Measurements from ENCODE around the gene CENPC.
"Not testable (repeated sequence)": the region's sequence is repeated elsewhere in the genome, so short reads cannot be mapped to it uniquely, and the experiment has no call there.

The CENPC gene

DNA sequence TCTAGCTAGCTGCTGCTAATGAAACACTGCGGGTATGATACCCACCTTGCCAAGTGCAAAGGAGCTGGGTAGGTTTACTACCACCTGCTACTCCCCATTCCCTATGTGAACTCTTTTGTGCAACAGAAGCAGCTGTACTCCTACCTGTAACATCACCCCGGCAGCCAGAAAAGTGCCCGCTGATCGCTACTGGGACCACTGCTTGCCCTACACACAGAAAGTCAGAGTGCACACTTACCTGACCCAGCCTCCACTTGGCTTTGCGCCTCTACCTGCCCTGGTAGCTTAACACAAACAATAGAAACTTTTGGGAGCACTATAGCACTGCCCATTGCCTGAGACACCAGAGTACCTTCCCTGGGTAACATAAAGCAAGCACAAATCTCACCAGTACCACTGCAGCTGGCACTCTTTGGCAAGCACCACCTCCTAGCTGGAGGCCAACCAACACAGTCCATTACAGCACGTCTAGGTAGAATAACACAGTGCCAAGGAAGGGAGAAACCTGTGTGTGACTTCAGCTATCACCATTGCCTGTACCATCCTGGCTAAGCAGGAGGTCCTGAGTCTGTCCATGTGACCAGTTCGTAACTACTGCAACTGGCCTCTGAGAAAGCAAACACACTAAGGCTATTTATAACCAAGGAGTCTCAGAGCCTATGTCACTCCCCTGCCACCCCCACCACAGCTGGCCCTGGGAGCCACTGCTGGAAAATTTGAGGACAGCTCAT, 80.1 kb downstream of the CENPC start:
- Mint-ChIP-seq H3K27ac (no peak overlapping the region), H3K4me1 (peaks cover 9% of the 10 kb centered on the region), H3K4me3 (no peak overlapping the region), H3K36me3 (peaks cover 47% of the 10 kb centered on the region), H3K9me3 (no peaks in the 10 kb centered on the region), H3K27me3 (no peaks in the 10 kb centered on the region)
- ATAC-seq: no peak

DNA sequence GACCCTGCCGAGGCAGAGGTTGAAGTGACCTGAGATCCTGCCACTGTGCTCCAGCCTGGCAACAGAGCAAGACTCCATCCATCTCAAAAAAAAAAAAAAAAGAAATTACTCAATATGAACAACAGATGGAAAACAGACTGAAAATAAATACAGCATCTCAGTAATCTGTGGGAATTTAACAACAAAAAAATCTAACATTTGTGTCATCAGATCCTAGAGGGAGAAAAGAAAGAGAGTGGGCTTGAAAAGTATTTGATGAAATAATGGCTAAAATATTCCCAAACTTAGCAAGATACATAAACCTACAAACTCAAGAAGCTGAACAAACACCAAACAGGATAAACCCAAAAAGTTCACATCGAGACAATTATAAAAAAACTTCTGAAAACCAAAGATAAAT, 84.7 kb downstream of the CENPC start:
- H3K36me3 Mint-ChIP-seq: peaks cover 55% of the 10 kb centered on the region
- H3K4me1 Mint-ChIP-seq: peaks cover 9% of the 10 kb centered on the region
- H3K9me3 Mint-ChIP-seq: peaks cover 4% of the 10 kb centered on the region
- no peak overlapping the region for H3K27ac Mint-ChIP-seq
- H3K4me3 Mint-ChIP-seq: no peak overlapping the region
- no peak for ATAC-seq
- H3K27me3 Mint-ChIP-seq: no peaks in the 10 kb centered on the region

DNA sequence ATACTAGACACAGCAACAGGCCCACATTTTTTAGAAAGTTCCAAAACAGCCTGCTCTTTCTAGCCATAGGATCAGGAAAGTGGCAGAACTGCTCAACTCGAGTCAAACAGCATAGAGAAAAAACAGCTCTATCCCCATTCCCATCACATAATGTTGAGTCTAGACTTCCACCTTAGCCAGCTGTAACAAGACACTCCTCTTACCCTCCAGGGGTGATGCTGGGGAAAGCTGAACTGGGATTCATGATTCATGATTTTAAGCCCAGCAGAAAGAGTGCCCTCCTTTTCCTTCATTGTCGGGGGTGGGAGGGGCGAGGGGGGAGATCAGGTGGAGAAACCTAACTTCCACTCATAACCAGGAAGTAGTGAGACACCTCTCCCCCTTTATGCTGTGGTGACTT, 86.1 kb downstream of the CENPC start:
- Mint-ChIP-seq H3K9me3 (peaks cover 4% of the 10 kb centered on the region), H3K27ac (no peak overlapping the region), H3K4me1 (peaks cover 9% of the 10 kb centered on the region), H3K4me3 (no peak overlapping the region), H3K27me3 (no peaks in the 10 kb centered on the region), H3K36me3 (peaks cover 67% of the 10 kb centered on the region)
- ATAC-seq: no peak

DNA sequence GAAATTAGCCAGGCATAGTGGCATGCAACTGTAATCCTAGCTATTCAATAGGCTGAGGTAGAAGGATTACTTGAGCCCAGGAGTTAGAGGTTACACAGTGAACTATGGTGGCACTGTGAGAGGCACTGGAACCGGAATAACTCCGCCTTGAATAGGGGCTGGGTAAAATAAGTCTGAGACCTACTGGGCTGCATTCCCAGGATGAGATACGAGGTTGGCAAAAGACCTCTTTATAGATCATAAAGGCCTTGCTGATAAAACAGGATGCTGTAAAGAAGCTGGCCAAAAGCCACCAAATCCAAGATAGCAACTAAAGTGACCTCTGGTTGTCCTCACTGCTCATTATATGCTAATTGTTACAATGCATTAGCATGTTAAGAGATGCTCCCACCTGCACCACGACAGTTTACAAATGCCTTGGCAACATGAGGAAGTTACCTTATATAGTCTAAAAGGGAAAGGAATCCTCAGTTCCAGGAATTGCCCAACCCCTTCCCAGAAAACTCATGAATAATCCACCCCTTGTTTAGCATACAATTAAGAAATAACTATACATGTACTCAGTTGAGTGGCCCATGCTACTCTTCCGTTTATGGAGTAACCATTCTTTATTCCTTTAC, 88.6 kb downstream of the CENPC start:
- H3K4me1 Mint-ChIP-seq: no peaks in the 10 kb centered on the region
- H3K27me3 Mint-ChIP-seq: no peaks in the 10 kb centered on the region
- no peak overlapping the region for H3K27ac Mint-ChIP-seq
- ATAC-seq: no peak
- H3K36me3 Mint-ChIP-seq: peaks cover 79% of the 10 kb centered on the region
- peaks cover 4% of the 10 kb centered on the region for H3K9me3 Mint-ChIP-seq
- H3K4me3 Mint-ChIP-seq: no peak overlapping the region

DNA sequence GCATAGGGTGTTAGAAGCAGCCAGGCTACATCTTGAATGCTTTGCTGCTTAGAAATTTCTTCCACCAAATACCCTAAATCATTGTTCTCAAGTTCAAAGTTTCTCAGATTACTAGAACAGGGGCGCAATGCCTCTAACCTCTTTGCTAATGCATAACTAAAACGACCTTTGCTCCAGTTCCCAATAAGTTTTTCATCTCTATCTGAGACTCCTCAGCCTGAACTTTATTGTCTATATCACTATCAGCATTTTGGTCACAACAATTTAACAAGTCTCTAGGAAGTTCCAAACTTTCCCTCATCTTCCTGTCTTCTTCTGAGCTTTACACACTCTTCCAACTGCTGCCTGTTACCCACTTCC, 92.5 kb downstream of the CENPC start:
- ATAC-seq, H3K27me3 Mint-ChIP-seq, H3K4me3 Mint-ChIP-seq, H3K4me1 Mint-ChIP-seq, H3K9me3 Mint-ChIP-seq, H3K27ac Mint-ChIP-seq: not testable (repeated sequence)
- H3K36me3 Mint-ChIP-seq: peaks cover 83% of the 10 kb centered on the region

DNA sequence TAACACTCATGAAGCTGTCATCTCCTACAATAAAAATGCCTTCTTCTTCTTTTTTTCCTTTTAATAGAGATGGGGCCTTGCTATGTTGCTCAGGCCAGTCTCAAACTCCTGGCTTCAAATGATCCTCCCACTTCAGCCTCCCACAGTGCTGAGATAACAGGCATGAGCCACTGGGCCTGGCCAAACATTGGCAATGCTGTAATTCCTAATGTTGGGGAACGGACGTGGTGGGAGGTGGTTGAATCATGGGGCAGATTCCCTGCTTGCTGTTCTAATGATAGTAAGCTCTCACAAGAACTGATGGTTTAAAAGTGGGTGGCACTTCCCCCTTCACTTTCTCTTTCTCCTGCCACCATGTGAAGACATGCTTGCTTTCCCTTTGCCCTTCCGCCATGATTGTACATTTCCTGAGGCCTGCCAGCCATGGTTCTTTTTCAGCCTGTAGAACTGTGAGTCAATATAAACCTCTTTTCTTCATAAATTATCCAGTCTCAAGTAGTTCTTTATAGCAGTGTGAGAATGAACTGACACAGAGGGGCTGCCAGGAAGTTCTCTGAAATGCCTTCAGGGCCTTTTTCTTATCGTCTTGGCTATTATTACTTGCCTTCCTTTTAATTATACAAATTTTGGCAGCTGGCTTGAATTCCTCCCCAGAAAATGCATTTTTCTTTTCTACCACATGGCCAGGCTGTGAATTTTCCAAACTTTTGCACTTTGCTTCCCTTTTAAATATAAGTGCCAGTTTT, 93.0 kb downstream of the CENPC start:
- H3K4me3 Mint-ChIP-seq: no peak overlapping the region
- H3K27me3 Mint-ChIP-seq: no peaks in the 10 kb centered on the region
- H3K9me3 Mint-ChIP-seq: peaks cover 3% of the 10 kb centered on the region
- H3K4me1 Mint-ChIP-seq: no peaks in the 10 kb centered on the region
- no peak for ATAC-seq
- H3K27ac Mint-ChIP-seq: no peak overlapping the region
- H3K36me3 Mint-ChIP-seq: peaks cover 83% of the 10 kb centered on the region

DNA sequence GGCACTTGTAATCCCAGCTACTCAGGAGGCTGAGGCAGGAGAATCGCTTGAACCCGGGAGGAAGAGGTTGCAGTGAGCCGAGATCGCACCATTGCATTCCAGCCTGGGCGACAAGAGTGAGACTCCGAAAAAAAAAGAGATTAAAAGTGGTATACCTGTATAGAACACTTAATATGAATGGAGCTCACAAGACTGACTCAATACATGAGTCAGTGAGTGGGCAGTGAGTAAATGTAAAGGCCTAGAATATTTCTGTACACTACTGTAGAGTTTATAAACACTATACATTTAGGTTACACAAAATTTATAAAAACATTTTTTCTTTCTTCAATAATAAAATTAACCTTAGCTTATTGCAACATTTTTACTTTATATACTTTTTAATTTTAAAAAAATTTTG, 93.8 kb downstream of the CENPC start:
- Mint-ChIP-seq H3K4me3 (no peak overlapping the region), H3K27me3 (no peaks in the 10 kb centered on the region), H3K9me3 (peaks cover 3% of the 10 kb centered on the region), H3K4me1 (no peaks in the 10 kb centered on the region), H3K36me3 (peaks cover 80% of the 10 kb centered on the region), H3K27ac (no peak overlapping the region)
- no peak for ATAC-seq

DNA sequence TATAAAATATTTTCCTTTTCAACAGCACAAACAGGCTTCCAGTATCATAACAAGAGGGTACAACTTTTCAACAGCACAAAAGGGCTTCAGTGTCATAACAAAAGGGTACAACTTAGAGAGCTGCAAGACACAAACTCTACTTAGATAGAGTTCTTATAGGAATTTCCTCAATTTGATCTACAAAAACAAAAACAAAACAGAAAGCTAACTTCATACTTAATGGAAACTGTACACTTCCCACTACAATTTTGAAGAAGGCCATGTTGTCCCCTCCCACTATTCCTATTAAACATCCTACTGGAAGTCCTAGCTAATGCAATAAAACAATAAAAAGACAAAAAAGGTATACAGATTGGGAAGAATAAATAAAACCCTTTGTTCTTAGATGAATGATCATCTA, 96.7 kb downstream of the CENPC start:
- peaks cover 83% of the 10 kb centered on the region for H3K36me3 Mint-ChIP-seq

DNA sequence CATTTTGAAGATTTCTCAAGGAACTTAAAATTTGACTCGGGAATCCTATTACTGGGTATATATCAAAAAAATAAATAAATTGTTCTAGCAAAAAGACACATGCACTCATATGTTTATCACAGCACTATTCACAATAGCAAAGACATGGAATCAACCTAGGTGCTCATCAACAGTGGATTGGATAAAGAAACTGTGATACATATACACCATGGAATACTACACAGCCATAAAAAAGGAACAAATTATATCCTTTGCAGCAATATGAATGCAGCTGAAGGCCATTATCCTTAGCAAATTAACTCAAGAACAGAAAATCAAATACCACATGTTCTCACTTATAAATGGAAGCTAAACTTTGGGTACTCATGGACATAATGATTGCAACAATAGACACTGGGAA, 97.4 kb downstream of the CENPC start:
- no peaks in the 10 kb centered on the region for H3K27me3 Mint-ChIP-seq
- no peaks in the 10 kb centered on the region for H3K4me1 Mint-ChIP-seq
- peaks cover 3% of the 10 kb centered on the region for H3K9me3 Mint-ChIP-seq
- H3K4me3 Mint-ChIP-seq: no peak overlapping the region
- H3K27ac Mint-ChIP-seq: no peak overlapping the region
- no peak for ATAC-seq
- peaks cover 78% of the 10 kb centered on the region for H3K36me3 Mint-ChIP-seq

More for the DNA sequence above, 96.7 kb downstream of the CENPC start:
- no peak for ATAC-seq
- no peak overlapping the region for H3K4me3 Mint-ChIP-seq
- peaks cover 3% of the 10 kb centered on the region for H3K9me3 Mint-ChIP-seq
- no peak overlapping the region for H3K27ac Mint-ChIP-seq
- H3K4me1 Mint-ChIP-seq: no peaks in the 10 kb centered on the region
- no peaks in the 10 kb centered on the region for H3K27me3 Mint-ChIP-seq

DNA sequence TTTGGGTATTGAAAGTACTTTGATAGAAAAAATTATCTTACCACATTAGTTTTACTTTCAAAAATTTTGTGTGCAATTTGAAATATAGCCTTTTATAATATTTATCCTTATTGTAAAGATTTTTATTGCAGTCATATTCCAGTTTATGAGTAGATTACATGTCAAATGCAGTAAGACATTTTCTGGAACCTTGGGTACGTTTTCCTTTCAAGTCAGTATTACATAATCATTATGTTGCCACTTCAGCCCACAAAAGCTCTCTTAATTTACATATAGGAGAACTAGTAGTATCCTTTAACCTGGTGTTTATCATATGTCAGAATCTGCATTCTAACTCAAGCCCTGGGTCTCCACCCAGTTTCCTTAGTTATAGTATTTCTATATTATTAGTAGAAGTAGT, 98.5 kb downstream of the CENPC start:
- no peaks in the 10 kb centered on the region for H3K27me3 Mint-ChIP-seq
- H3K9me3 Mint-ChIP-seq: peaks cover 6% of the 10 kb centered on the region
- no peak overlapping the region for H3K27ac Mint-ChIP-seq
- H3K4me1 Mint-ChIP-seq: no peaks in the 10 kb centered on the region
- H3K4me3 Mint-ChIP-seq: no peak overlapping the region
- ATAC-seq: no peak
- H3K36me3 Mint-ChIP-seq: peaks cover 78% of the 10 kb centered on the region

DNA sequence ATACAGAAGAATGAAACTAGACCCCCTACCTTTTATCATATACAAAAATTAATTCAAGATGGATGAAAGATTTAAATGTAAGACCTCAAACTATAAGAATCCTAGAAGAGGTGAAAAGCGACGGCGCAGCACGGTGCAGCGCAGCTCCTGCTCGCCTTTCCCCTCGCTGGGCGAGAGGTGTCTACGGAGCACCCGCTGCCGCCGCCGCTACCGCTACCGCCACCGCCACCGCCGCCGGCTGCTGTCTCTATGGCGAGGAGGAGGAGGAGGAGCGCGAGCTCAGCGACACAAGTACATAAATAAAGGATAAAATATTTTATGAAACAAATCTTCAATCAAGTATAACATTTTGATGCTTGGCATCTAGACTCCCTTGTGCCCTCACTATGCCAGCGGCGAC, 99.4 kb downstream of the CENPC start:
- H3K9me3 Mint-ChIP-seq, H3K4me3 Mint-ChIP-seq, H3K4me1 Mint-ChIP-seq, H3K27ac Mint-ChIP-seq, H3K27me3 Mint-ChIP-seq, ATAC-seq: not testable (repeated sequence)
- H3K36me3 Mint-ChIP-seq: peaks cover 83% of the 10 kb centered on the region

DNA sequence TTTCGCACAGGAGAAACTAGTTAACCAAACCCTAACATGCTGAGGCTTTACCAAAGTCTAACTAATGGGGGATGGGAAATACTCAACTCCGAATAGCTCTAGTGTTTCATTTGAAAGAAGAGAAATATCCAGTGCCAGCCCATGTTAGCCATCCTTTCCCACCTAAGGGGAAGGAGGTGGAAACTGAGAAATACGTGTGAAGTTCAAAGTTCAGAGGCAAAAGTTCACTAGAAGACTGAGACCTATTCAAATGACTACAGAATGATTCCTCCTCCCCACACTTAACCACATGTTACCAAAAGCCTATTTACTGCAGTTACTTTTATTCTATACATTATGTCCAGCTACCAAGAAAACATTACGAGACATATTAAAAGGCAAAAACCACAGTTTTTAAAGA, 106.3 kb downstream of the CENPC start:
- no peak for ATAC-seq
- H3K4me3 Mint-ChIP-seq: no peak overlapping the region

DNA sequence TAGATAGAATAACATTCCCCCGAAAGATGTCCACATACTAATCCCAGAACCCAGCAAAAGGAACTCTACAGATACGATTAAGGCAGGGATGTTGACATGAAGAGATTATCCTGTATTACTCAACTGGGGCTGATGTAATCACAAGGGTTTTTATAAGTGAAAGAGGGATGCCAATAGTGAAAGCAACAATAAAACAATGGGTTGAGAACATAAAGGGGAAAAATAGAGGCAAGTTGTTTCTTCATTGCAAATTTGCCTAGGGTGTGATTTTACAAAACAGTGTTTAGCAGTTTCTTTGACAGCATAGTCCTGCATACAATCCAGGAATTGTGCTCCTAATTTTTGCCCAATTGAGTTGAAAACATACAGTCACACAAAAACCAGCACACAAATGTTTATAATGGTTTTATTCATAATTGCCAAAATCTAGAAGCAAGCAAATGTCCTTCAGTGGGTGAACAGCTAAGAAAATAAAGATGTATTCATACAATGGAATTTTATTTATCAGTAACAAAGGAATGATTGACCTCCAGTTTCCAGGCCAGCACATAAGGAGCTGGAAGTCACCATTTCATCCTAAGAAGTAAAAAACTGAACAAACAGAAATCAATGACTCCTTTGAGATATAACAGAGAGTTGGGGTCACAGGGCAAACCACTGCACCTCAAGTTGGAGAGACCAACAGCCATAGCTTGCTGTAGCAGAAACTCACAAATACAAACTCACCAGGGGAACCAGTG, 107.2 kb downstream of the CENPC start:
- Mint-ChIP-seq H3K4me1 (peaks cover 21% of the 10 kb centered on the region), H3K36me3 (peaks cover 87% of the 10 kb centered on the region), H3K27ac (no peak overlapping the region), H3K4me3 (no peak overlapping the region), H3K27me3 (no peaks in the 10 kb centered on the region), H3K9me3 (peaks cover 7% of the 10 kb centered on the region)
- ATAC-seq: no peak

More for the DNA sequence above, 106.3 kb downstream of the CENPC start:
- H3K36me3 Mint-ChIP-seq: peaks cover 84% of the 10 kb centered on the region
- H3K4me1 Mint-ChIP-seq: peaks cover 21% of the 10 kb centered on the region
- peaks cover 7% of the 10 kb centered on the region for H3K9me3 Mint-ChIP-seq
- no peak overlapping the region for H3K27ac Mint-ChIP-seq
- no peaks in the 10 kb centered on the region for H3K27me3 Mint-ChIP-seq

DNA sequence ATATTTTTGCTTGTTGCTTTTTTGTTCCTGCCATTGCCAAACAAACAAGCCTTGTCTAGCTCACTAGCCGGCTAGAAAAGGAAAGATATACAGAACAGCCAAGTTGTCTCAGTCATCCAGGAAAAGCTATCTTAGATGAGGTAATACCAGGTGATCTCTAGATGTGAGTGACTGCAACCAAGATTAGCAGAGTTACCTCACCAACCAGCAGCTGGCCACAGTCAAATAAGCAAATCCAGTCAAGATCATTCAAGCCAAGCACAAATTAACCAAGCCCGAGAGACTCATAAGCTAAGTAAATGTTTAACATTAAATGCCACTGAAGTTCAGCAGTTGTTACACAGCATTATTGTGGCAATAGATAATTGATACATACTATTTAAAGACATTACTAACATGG, 108.6 kb downstream of the CENPC start:
- H3K36me3 Mint-ChIP-seq: peaks cover 82% of the 10 kb centered on the region
- no peaks in the 10 kb centered on the region for H3K27me3 Mint-ChIP-seq
- no peak overlapping the region for H3K27ac Mint-ChIP-seq
- ATAC-seq: no peak
- peaks cover 6% of the 10 kb centered on the region for H3K9me3 Mint-ChIP-seq
- H3K4me1 Mint-ChIP-seq: peaks cover 21% of the 10 kb centered on the region
- no peak overlapping the region for H3K4me3 Mint-ChIP-seq

DNA sequence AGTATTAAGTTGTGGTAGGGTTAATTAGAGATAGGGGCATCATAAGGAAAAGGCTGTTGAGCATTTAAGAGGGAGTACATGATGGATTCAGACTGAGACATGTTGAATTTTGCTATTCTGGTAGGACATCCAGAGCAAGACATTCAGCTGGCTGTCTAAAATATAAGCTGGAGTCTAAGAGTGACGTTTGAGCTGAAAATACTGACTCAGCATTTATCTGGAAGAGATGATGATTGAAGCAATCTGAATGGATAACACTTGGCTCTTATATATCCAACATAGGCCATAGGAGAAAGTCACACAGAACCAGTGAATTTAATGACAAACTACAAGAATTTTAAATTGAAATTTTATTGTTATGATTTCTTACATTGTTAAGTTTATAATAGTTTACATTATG, 114.3 kb downstream of the CENPC start:
- Mint-ChIP-seq H3K27me3 (no peaks in the 10 kb centered on the region), H3K27ac (no peak overlapping the region), H3K36me3 (peaks cover 38% of the 10 kb centered on the region), H3K9me3 (peaks cover 6% of the 10 kb centered on the region), H3K4me1 (no peaks in the 10 kb centered on the region), H3K4me3 (no peak overlapping the region)
- ATAC-seq: no peak
